ENCODE measurements around the gene ARMC8. TPM values are rescaled to one million over a fixed set of nuclear protein-coding genes. Genes with fewer than 3 reads are reported as not detected.

ARMC8 gene
- total and polyA plus RNA-seq, 8 donors = 11.7 to 125 (median 37.4) TPM

DNA sequence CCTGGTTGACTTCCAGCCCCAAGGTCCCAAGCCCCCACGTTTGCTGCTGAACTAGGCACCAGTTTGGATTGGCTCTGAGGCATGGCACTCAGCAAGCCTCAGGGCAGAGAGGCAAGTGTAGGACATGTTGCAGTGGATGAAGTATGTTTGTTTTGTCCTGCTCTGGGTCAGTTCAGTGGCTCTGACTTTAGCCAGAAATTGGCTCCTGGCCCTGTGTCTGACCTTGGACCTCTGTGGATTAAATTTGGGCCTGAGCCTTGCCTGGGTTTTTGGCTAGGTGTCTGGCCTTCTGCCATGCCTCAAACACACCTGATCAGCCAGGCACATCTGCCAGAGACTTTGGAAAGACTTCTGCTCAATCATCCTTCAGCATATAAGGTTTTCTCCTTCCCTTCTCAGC, 157.7 kb downstream of the ARMC8 start:
- peak in 1 of 2 donors; percentile 29 for DNase-seq
- no peak for TF ChIP-seq EP300 (IDR thresholded peaks at IDR 0.05)
- no peak for TF ChIP-seq CTCF (IDR thresholded peaks at IDR 0.05)
- no peak for TF ChIP-seq POLR2A (IDR thresholded peaks at IDR 0.05)
- TF ChIP-seq POLR2AphosphoS5 (IDR thresholded peaks at IDR 0.05) = no peak
- peaks cover 0 to 12% (median 0%) of the 10 kb centered on the region in 3 donors for H3K27me3 ChIP-seq
- H3K27ac ChIP-seq = no peak overlapping the region
- peaks cover 0 to 24% (median 17%) of the 10 kb centered on the region in 4 donors for H3K4me1 ChIP-seq
- 23 to 72% (median 37%) methylated on average over 1 of the region's 1 CpG for WGBS, 5 donors
- intact Hi-C loops (cut with DNase I; ENCODE audit: low total_unique reads) = no loop called here
- H3K4me3 ChIP-seq = no peak overlapping the region
- no peaks in the 10 kb centered on the region for H3K36me3 ChIP-seq
- no peaks in the 10 kb centered on the region for H3K9me3 ChIP-seq

Other genes with a start within 250 kb of the ARMC8 start
- 1,000 to 10,000 TPM in 1 of 5 donors, 100 to 1,000 TPM in 2, 1 to 10 TPM in 2; 1.4 to 1,096 (median 161) TPM for gene CLDN18, start 177.1 kb upstream of the ARMC8 start, total RNA-seq
- 100 to 1,000 TPM; 128 to 441 (median 211) TPM for gene CLDN18, start 177.1 kb upstream of the ARMC8 start, polyA plus RNA-seq
- 10 to 100 TPM in 3 of 5 donors, 1 to 10 TPM in 1, under 1 TPM in 1; 0.29 to 41.9 (median 16.1) TPM for gene DZIP1L, start 71.7 kb upstream of the ARMC8 start, total RNA-seq
- gene DZIP1L, start 71.7 kb upstream of the ARMC8 start, polyA plus RNA-seq = 1 to 10 TPM in 2 of 3 donors, under 1 TPM in 1; 0.61 to 3.1 (median 2.7) TPM
- gene A4GNT, start 54.9 kb upstream of the ARMC8 start, total RNA-seq = 10 to 100 TPM in 3 of 5 donors, 1 to 10 TPM in 1, not detected in 1; 5.4 to 19.8 (median 15.7) TPM
- gene A4GNT, start 54.9 kb upstream of the ARMC8 start, polyA plus RNA-seq = 1 to 10 TPM in 1 of 3 donors, under 1 TPM in 2; 0.62 to 7.2 (median 0.76) TPM
- 10 to 100 TPM in 4 of 5 donors, 1 to 10 TPM in 1; 4.7 to 50.9 (median 14.8) TPM for gene DBR1, start 12.4 kb upstream of the ARMC8 start, total RNA-seq
- gene DBR1, start 12.4 kb upstream of the ARMC8 start, polyA plus RNA-seq = 1 to 10 TPM; 7.7 to 8.1 (median 7.8) TPM
- under 1 TPM in 1 of 5 donors, not detected in 4; 0.55 TPM for gene NME9, start 142.6 kb downstream of the ARMC8 start, total RNA-seq
- under 1 TPM in 1 of 3 donors, not detected in 2; 0.13 TPM for gene NME9, start 142.6 kb downstream of the ARMC8 start, polyA plus RNA-seq
- 10 to 100 TPM in 4 of 5 donors, 1 to 10 TPM in 1; 5.5 to 28.0 (median 11.0) TPM for gene MRAS, start 161.3 kb downstream of the ARMC8 start, total RNA-seq
- 10 to 100 TPM in 1 of 3 donors, 1 to 10 TPM in 2; 4.4 to 10.3 (median 7.6) TPM for gene MRAS, start 161.3 kb downstream of the ARMC8 start, polyA plus RNA-seq
- 1 to 10 TPM in 4 of 5 donors, not detected in 1; 2.8 to 7.1 (median 4.2) TPM for gene ESYT3, start 247.3 kb downstream of the ARMC8 start, total RNA-seq
- gene ESYT3, start 247.3 kb downstream of the ARMC8 start, polyA plus RNA-seq = under 1 TPM; 0.44 to 0.53 (median 0.46) TPM

All from stomach (tissue), 9 donors.